DND-41 (cell line): ENCODE measurements around the gene TMEM198.

Experiments
- EZH2 ChIP-seq: IDR thresholded peaks from 3 replicates; pipeline ENCODE4 v1.6.1; 2012; ENCODE audit warnings: borderline replicate concordance, low read depth, mild to moderate bottlenecking, moderate library complexity, low read length, inconsistent platforms; ENCODE audit not compliant: severe bottlenecking
- TF ChIP-seq, protein P1 (sequence below): IDR thresholded peaks from 2 replicates; pipeline ENCODE4 v1.5.1; 2012; ENCODE audit warnings: borderline replicate concordance, low read length, moderate library complexity, mild to moderate bottlenecking; ENCODE audit not compliant: poor library complexity, severe bottlenecking; ENCODE audit errors: extremely low read depth

- TF ChIP-seq, protein P1, sequence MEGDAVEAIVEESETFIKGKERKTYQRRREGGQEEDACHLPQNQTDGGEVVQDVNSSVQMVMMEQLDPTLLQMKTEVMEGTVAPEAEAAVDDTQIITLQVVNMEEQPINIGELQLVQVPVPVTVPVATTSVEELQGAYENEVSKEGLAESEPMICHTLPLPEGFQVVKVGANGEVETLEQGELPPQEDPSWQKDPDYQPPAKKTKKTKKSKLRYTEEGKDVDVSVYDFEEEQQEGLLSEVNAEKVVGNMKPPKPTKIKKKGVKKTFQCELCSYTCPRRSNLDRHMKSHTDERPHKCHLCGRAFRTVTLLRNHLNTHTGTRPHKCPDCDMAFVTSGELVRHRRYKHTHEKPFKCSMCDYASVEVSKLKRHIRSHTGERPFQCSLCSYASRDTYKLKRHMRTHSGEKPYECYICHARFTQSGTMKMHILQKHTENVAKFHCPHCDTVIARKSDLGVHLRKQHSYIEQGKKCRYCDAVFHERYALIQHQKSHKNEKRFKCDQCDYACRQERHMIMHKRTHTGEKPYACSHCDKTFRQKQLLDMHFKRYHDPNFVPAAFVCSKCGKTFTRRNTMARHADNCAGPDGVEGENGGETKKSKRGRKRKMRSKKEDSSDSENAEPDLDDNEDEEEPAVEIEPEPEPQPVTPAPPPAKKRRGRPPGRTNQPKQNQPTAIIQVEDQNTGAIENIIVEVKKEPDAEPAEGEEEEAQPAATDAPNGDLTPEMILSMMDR: no peak
- TF ChIP-seq EZH2: no peak
Measured at GRCh38 chr2:219569635-219570034, 25.8 kb downstream of the TMEM198 start.
